NCI-H526 treated with DMSO at 0.1 percent for 48 hours (cell line): ENCODE measurements around the gene ST7.

ENCODE experiments used
- DNase-seq: peaks from one replicate; lab custom pipeline; 2025; lab: John Stamatoyannopoulos, UW

The ST7 gene

DNA sequence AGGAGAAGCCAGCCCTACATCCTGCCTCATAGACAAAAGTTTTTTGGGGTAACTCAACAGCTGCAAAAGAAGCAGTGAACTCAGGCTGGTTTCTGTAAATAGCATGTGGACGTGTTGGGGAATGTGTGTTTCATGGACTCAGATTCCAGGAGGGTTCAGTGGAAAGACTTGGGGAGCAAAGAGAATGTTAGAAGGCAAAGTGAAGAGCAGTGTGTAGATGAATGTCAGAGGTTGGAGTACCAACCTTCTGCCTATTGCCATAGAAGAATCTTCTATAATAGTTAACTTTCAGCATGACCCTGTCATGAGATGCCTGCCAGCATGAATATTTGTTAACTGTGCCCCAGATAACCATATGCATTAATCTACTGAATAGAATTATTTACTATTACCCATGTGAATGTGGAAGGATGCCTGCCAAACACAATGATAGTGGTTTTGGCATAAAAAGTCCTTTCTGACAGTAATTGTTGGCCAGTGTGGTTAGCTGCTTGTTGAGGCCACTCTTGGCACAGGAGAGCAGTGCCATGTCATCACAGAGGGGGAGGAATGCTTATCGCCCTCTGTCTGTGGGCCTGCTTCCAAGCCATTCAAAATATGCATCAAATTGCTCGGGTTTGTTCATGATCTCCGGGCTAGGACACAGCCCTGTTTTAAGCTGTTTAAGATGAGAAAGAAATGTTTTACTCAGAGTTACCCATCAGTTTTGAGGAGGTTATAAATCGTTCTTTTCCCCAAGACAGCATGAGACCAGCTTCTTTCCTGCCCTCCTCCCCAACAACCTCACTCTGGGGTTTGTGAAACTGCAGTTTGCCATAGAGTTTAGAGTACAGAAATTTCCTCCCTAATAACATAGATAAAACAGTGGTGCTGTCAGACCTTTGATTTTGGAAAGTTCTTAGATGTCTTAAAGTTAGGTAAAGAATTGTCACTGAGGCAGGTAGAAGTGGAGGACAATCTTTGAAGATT is 204.2 kb downstream of the ST7 start:
- DNase-seq, result no peak

DNA sequence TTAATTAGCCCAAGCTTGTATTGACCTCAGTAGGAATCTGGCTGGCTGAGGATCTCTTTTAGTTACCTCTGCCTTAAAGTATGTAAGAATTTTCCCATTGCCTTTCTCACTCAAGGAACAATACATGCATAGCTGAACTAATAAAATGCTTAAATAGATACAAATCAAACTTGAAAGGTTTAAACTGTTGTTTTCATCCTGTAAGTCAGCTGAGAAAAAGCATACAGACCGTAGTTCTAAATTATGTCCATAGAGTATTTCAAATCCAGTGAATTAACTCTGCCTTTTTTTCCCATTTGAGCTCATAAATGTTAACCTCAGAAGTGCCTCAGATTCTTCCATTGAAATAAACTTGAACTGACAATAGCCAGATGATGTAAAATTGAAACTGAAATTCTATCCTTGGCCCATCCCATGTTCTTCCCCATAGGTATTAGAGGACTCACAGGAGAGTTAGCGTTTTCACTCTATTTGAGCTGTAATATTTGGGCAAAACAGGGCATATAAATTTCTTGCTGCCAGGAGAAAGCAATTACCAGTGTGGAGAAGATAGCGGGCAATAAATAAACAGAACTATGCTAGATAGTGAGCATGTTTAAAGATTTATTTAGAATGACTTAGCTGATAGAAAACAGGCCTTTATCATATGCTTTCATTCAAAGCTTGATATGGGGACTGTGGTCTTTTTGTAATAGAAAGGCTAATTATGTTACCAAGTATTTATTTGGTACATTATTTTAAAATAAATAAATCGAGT is 205.8 kb downstream of the ST7 start:
- no peak for DNase-seq

DNA sequence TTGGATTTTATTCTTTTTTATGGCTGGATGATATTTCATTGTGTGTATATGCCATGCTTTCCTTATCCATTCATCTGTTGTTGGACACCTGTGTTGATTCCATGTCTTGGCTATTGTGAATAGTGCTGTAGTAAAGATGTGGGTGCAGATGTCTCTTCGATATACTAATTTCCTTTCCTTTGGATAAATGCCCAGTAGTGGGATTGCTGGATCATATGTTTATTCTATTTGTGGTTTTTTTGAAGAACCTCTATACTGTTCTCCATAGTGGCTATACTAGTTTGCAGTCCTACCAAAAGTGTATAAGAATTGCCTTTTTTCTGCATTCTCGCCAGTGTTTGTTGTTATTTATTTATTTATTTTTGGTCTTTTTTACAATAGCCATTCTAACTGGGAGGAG is 209.8 kb downstream of the ST7 start:
- DNase-seq, result no peak

DNA sequence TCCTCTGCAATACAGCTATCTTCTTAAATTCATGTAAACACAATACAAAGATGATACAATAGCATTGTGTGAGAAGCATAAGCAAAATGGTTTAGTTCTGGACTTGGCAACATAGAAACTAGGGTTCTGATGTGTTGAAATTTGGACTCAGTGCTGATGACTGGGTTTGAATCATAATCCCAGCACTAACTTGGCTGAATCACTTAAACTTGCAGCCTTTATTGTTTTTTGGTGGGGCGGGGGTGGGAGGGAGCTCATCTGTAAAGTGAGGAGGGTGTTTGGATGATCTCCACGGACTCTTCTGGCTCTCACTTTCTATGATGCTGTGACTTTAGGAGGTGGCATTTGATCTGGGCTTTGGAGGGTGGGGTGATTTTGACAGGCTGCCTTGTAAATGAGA is 211.3 kb downstream of the ST7 start:
- DNase-seq, result no peak

DNA sequence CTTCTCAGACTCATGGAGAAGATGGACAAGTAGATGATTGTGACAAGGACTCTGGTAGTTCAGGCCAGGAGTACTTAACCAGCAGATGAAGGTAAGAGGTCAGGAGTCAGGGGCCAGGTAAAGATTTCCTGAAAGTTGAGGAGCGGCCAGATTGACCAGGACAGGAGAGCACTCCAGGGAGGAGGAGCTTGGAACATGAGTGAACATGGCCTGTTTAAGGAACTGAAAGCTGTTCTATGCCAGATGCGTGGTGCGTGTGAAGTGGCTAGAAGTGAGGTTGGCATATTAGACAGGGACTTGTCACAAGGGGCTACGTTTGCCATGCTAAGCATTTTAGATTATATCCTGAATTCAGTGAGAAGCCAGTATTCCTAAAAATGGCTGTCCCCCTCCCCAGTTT is 212.4 kb downstream of the ST7 start:
- DNase-seq, result no peak

DNA sequence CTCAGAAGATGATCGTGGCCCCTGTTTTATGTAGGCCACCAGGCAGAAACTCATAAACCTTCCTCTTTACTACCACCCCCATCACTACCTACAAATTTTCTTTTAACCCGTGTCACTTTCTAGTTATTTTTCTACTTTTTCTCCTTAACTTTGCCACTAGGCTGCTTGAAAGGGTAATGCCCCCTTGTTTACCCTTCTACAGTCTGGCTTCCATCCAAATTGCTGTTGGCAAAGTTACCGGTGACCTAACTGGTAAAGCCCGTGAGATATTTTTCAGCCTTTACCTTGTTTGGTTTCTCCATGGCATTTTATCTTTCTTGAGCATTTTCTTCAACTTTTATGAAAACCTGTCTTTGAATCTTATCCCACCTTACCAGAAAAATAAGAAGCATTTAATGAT is 216.6 kb downstream of the ST7 start:
- no peak for DNase-seq

DNA sequence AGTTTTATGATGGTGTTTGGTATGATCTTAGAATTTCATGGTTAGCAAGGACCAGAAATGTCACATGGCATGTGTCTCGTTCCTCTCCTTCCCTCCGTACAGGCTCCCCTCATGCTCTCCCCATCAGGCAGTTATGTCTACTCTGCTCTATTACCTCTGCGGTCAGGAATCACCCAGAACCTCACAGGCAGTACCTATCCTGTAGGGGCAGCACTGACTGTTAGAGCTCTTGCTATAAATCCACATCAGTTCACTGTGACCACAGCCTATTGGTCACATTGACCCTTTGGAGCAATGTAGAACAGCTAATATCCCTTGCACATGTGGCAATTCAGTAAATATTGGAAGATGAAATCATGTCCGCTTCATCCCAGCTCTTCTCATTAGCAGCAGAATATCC is 217.8 kb downstream of the ST7 start:
- no peak for DNase-seq

DNA sequence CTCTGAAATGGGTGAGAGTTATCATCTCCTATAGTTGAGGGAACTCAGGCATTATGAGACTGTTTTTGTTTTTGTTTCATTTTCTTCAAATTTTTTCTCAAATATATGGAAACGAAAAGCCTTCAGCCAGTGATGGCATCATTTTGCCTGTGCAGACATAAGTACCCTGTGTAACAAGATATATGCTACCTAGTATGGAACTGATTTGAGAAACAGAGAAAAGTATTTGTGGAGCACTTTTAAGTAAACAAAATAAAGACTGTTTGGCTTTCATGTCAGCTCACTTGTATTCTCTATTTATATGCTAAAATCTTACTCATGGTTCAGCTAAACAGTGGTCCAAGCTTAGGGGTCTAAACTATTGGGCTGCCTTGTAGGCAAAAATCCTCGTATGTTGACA is 219.0 kb downstream of the ST7 start:
- no peak for DNase-seq

DNA sequence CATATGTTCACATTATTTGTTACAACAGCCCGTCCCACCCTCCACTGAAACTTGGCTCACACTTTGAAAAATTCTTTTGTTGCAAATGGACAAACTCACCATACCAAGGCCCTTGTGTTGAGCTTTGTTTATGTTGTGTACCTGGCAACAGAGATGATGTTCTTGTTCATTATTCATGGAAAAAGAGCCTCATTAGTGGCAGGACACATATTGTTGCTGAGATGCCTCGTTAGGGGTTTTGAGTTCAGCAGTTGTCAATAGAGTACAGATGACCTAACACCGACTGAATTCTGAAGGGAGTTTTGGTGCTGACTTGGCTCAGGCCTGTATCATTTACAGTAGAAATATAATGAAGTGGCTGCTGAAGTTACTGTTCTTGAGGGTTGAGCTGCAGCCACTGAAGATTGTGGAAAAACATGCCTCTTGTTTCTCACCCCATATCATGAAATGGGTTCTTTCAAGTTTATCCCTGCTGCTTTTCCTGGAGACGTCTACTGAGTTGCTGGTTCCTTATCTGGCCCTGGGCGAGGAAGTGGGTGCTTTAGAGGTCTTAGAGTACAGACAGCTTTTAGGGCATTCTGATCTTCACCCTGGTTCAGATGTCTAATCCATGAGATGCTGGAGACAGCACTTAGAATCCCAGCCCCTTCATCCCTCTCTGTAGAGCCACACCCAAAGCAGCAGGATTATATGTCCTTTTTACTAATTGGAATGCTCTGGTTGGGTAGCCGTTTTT is 219.9 kb downstream of the ST7 start:
- no peak for DNase-seq

DNA sequence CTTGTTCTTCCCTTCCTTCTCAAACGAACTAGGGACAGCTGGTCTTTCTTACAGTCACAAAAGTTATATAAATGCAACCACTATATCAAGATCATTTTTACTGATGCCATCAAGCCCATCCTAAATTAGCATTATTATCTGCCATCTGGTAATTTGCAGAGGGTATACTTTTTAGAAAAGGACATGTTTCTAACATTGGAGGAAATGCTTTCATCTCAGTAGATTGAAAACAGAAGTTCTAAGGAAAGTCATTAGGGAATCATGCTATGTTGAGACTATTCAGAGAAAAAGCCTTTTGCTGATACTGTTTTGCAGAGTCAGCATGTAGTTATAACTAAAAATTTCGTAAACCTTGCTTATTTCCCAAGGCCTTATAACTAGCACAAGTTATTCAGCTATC is 222.9 kb downstream of the ST7 start:
- no peak for DNase-seq

DNA sequence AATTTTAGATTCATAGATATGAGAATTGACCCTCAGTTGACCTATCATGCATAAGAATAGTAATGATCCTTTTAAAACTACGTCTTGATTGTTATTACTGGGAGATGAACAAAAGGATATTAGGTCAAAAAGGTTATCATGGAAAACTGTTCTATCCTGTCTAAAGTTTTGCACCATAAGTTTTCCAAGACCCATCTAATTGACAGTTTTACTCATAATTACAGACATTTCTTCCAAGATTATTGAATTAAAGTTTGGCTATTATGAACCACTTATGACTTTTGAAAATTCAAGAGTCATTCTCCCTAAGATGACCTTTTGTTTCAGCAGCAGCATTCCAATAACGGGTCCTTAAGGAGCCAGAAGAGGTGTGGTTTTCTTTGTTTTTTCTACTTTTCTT is 225.3 kb downstream of the ST7 start:
- no peak for DNase-seq

DNA sequence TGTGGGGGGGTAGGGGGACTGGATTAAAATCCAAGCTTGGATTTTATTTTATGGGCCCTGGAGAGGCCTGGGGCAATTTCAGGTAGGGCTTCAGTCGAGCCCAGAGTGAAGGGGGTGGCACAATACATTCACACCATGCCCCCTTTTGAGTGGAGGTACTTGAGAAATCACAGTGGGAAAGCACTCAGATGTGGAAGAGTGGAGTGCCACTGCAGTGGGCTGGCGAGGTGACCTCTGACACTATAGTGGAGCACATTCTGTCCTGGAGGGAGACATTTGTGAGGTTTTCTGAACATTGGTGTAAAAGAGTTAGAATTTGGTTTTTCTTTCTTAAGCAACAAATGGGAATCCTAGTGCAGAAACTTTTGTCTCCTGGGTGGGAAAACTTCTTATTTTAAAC is 226.4 kb downstream of the ST7 start:
- DNase-seq, result no peak

DNA sequence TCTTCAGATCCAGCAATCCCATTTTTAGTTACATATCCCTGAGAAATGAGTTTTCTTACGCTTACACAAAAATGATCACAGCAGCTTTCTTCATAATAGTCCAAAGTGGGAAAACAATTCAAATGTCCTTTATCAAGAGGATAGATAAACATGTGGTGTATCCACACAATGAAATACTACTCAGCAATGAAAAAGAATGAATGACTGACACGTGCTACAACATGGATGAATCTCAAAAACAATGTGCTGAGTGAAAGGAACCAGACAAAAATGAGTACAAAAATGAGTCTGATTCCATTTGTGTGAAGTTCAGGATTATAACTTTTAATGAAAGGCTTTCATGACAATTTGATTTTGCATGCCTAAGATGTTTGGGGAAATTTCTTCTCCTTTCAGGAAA is 230.4 kb downstream of the ST7 start:
- no peak for DNase-seq

DNA sequence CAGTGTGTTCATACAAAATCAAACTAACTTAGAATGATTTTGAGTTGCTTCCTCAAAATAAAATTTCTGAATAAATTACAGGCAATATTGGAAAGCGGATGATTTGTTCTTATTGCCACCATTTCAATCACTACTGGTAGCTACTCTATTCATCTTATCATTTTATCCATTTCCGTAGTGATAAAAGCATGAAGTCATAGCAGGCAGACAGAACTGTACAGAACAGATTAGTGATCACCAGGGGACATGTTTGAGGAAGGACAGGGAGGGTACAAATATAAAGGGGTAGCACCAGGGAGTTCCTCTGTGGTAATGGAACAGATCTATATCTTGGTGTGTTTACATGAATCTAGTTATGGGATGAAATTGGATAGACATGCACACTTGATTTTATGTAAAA is 231.1 kb downstream of the ST7 start:
- DNase-seq, result no peak

DNA sequence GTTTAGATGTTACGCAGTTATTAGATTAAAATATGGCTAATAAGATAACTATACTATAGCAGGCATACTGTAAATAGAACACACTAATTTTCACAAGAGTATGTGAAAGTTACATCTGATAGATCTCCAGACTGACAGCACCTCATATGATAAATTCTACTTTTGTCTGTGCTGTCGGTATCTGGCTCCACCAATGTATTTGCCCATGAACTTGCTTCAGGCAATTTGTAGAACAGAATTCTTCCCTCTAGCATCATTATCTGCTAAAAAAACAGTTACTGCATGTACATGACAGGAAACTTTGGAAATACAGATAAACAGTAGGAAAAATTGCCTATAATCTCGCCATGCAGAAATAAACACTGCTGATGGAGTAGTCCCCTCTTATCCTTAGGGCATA is 231.8 kb downstream of the ST7 start:
- DNase-seq, result no peak

DNA sequence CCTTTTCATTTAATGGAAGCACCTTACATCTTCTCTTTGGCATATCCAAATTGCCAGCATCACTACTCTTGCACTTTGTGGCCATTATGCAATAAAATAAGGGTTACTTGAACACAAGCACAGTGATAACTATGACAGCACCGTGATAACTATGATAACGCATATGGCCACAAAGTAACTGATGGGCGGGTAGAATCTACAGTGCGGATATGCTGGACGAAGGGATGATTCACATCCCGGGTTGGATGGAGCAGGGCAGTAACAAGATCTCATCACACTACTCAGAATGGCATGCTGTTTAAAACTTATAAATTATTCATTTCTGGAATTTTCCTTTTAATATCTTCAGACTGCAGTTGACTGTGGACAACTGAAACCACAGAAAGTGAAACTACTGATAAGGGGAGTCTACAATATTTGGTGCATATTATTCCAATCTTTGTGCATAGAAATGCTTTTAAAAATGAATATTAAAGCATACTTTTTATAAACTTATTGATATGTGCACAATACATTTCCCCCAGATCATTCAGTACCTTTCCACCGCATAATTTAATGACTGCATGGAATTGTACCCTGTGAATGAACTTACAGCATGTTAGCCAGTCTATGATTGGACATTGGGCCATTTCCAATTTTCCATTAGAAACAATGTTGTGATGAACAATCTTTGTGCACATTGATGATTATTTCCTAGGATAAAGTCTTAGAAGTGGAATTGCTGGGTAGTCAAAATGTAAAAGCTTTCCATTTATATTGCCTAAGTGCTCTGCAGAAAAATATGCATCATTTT is 233.1 kb downstream of the ST7 start:
- DNase-seq, result no peak

DNA sequence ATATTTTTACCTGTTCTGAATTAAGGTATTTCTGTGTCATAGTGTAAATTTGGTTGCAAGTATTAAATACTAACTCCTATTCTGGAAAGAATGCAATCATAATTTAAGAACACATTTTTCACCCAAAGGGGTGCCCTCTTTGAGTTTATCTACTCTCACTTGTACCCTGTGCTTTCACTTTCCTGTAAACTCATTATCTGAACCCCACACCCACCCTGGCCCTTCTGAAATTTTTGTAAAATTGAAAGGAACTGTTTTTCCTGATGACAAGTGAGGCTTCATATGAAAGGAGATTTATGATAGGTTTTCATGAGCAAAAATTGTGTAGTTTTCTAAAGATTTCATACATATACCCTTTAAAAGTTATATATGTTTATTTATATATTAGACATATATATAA is 235.1 kb downstream of the ST7 start:
- DNase-seq, result no peak

DNA sequence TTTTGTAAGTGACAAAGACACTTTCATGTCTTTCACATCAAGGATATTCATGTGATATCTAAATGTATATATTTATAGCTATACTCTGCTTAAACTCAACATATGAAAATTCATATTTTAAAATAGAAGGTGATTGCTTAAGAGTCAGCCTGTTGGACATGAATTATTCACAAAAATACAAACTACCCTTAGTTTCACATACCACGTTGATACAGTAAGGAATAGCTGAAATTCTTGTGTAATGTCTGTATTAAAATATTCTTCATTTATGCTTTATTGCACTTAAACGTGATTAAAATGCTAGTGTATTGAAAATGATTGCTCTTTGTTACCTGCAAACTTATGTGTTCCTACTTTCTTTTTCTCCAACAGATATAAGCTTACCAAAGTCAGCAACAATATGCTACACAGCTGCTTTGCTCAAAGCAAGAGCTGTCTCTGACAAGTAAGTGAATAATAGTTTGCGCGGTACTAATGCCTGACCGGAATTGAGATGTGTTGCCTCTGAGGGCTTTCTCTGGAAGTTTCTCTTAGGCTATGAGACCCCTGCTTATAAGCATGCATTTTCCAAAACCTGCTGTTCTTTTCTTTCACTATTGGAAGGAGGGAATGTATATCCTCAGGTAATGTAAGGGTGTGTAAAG is 235.8 kb downstream of the ST7 start:
- DNase-seq, result no peak

DNA sequence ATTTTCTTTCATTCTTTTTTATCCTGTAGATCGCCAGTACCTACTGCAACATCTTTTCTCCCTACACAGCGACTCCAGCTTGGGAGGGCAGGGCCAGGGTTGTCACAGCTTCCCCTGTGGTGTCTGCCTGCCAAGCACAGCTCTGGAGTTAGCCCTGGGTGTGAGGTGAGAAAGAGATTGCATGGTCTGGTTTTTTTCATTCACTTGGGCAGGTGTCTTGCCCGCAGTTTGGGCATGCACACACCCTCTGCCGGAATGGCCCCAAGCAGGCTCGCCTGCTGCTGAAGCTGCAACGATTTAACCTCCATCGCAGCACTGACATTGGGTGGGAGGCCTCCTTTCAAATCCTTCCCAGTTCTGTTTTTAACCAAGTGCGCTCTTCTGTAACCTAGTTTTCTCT is 236.8 kb downstream of the ST7 start:
- DNase-seq, result no peak

DNA sequence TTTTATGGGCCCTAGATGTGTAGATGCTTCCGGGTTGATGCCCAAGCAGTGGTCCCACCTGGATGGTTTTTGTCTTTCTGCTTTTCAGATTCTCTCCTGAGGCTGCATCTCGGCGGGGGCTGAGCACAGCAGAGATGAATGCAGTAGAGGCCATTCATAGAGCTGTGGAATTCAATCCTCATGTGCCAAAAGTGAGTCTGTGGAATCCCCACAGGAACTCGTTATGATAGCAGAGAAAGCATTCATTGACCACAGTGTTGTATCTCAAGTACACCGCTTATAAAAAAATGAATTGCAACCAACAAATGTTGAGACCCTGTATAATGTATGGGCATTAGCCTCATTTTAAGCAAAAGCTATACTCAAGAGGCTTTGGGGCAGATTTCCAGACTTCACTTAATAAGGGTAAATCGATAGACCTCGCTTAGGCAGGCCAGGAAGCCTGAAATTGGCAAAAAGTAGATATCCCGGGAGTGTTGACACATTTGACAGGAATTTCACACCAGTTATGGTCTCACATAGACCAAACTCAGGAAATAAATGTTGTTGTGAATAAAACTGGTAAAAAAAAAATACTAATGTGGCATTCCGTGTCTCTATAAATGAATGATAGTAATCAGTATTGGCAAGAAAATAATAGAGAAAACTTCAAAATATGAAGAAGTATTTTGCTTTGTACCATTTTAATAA is 237.6 kb downstream of the ST7 start:
- DNase-seq, result no peak

DNA sequence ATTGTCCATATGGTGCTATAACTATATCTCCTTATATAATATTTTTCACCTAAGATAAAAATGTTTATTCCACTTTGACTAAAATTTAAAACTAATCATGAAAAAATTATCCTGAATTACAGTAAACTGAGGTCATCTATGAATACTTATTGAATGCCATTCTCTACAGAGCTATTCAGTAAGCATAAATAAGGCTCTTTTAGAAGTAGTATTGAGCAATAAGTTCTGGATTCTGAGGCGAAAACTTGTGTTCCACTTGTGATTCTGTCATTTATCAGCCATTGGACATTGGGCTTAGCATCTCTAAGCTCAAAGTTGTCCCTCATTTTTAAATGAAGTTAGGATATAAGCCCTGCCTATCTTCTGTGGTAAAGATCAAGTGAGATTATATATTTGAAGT is 238.8 kb downstream of the ST7 start:
- DNase-seq, result no peak
